Neural progenitor cell (in vitro differentiated cells): Measurements from ENCODE around the gene CXCR5. TPM values are rescaled to one million over a fixed set of nuclear protein-coding genes. Genes with fewer than 3 reads are reported as not detected.

Experiments
- DNase-seq: peaks from one replicate; pipeline ENCODE4 v3.0.0-alpha.2; 2016; ENCODE audit warnings: low spot score
- H2AFZ ChIP-seq: fragments of 200-600 bp; sonication (generic); replicated peaks from 2 replicates; pipeline ENCODE4 v1.6.1; 2016; ENCODE audit warnings: antibody characterized with exemption
- H3F3A ChIP-seq: fragments of 200-600 bp; sonication (generic); 2 replicates; pipeline ENCODE4 v1.6.1; 2016; ENCODE audit warnings: antibody characterized with exemption, low read depth
- H3K27ac ChIP-seq: fragments of 200-600 bp; sonication (generic); 2 replicates; pipeline ENCODE4 v1.5.1; 2016; ENCODE audit warnings: mild to moderate bottlenecking
- H3K27me3 ChIP-seq: fragments of 200-600 bp; sonication (generic); 2 replicates; pipeline ENCODE4 v1.6.1; 2016; ENCODE audit warnings: mild to moderate bottlenecking, moderate library complexity
- H3K36me3 ChIP-seq: fragments of 200-600 bp; sonication (generic); 2 replicates; pipeline ENCODE4 v1.5.1; 2016
- H3K4me1 ChIP-seq: fragments of 200-600 bp; sonication (generic); 2 replicates; pipeline ENCODE4 v1.6.1; 2016; ENCODE audit warnings: mixed run types
- H3K4me2 ChIP-seq: fragments of 200-600 bp; sonication (generic); 2 replicates; pipeline ENCODE4 v1.6.1; 2016
- H3K4me3 ChIP-seq: fragments of 200-600 bp; sonication (generic); 2 replicates; pipeline ENCODE4 v1.5.1; 2016
- H3K79me2 ChIP-seq: fragments of 200-600 bp; sonication (generic); 2 replicates; pipeline ENCODE4 v1.6.1; 2016; ENCODE audit warnings: low read depth
- H3K9ac ChIP-seq: fragments of 200-600 bp; sonication (generic); 2 replicates; pipeline ENCODE4 v1.6.1; 2016
- H3K9me3 ChIP-seq: fragments of 200-600 bp; sonication (generic); 2 replicates; pipeline ENCODE4 v1.5.1; 2016; ENCODE audit warnings: low read depth
- H4K20me1 ChIP-seq: fragments of 200-600 bp; sonication (generic); 2 replicates; pipeline ENCODE4 v1.6.1; 2016; ENCODE audit warnings: low read depth
- H3K27ac Mint-ChIP-seq: 3 replicates; pipeline ENCODE4 v1.8.0; 2021; ENCODE audit warnings: mixed read lengths
- H3K27me3 Mint-ChIP-seq: 2 replicates; pipeline ENCODE4 v1.8.0; 2022; ENCODE audit warnings: low read depth, mild to moderate bottlenecking, inconsistent platforms, moderate library complexity, mixed read lengths; ENCODE audit not compliant: insufficient read depth
- H3K36me3 Mint-ChIP-seq: 3 replicates; pipeline ENCODE4 v1.8.0; 2021; ENCODE audit warnings: mixed read lengths
- H3K4me1 Mint-ChIP-seq: 3 replicates; pipeline ENCODE4 v1.8.0; 2021; ENCODE audit warnings: mixed read lengths
- H3K4me3 Mint-ChIP-seq: 3 replicates; pipeline ENCODE4 v1.8.0; 2021; ENCODE audit warnings: mild to moderate bottlenecking, moderate library complexity, mixed read lengths
- H3K9me3 Mint-ChIP-seq: 3 replicates; pipeline ENCODE4 v1.8.0; 2020; ENCODE audit warnings: mixed read lengths
- EZH2 ChIP-seq: fragments of 200-600 bp; sonication (generic); IDR thresholded peaks from 2 replicates; pipeline ENCODE4 v1.6.1; 2017; ENCODE audit warnings: antibody characterized with exemption, mild to moderate bottlenecking, moderate library complexity
- EZH2phosphoT487 ChIP-seq: fragments of 200-600 bp; sonication (generic); IDR thresholded peaks from 2 replicates; pipeline ENCODE4 v1.6.1; 2017; ENCODE audit warnings: antibody characterized with exemption
- total RNA-seq: library from RNA; depleted of rRNA; stranded (reverse); fragments of >200 nt; gene quantifications from 2 replicates; pipeline ENCODE4 v1.2.3, GENCODE V29; 2015; ENCODE audit warnings: low replicate concordance
- TF ChIP-seq, protein P1 (sequence below): fragments of 200-600 bp; sonication (generic); IDR thresholded peaks from 2 replicates; pipeline ENCODE4 v1.5.1; 2017; ENCODE audit warnings: antibody characterized with exemption, mild to moderate bottlenecking

CXCR5 gene
- total RNA-seq, 1 donor from 2014 or later: not detected

DNA sequence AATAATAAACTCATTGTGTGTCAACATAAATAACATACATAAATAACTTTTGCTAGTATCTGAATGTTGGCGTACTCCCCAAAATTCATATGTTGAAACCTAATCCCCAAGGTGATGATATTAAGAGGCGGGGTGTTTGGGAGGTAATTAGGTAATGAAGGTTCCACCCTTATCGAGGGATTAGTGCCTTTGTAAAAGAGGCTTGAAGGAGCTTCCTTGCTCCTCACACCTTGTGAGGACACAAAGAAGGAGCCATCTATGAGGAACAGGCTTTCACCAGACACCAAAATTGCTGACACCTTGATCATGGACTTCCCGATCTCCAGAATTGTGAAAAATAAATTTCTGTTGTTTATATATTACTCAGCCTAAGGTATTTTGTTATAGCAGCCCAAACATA lies 33.9 kb upstream of the CXCR5 start:
- Histone ChIP-seq H3K9ac (no peak overlapping the region), H3K4me3 (no peak overlapping the region), H2AFZ (no peak overlapping the region), H3K79me2 (no peaks in the 10 kb centered on the region), H3K36me3 (no peaks in the 10 kb centered on the region), H3K27ac (no peak overlapping the region), H3K4me2 (no peak overlapping the region), H3K9me3 (no peaks in the 10 kb centered on the region), H3F3A (no peaks in the 10 kb centered on the region), H3K27me3 (no peaks in the 10 kb centered on the region), H3K4me1 (peaks cover 6% of the 10 kb centered on the region), H4K20me1 (no peaks in the 10 kb centered on the region)
- Mint-ChIP-seq H3K27me3 (peaks cover 6% of the 10 kb centered on the region), H3K4me3 (no peak overlapping the region), H3K36me3 (no peaks in the 10 kb centered on the region), H3K9me3 (no peaks in the 10 kb centered on the region), H3K4me1 (peaks cover 10% of the 10 kb centered on the region), H3K27ac (no peak overlapping the region)
- TF ChIP-seq, protein P1, sequence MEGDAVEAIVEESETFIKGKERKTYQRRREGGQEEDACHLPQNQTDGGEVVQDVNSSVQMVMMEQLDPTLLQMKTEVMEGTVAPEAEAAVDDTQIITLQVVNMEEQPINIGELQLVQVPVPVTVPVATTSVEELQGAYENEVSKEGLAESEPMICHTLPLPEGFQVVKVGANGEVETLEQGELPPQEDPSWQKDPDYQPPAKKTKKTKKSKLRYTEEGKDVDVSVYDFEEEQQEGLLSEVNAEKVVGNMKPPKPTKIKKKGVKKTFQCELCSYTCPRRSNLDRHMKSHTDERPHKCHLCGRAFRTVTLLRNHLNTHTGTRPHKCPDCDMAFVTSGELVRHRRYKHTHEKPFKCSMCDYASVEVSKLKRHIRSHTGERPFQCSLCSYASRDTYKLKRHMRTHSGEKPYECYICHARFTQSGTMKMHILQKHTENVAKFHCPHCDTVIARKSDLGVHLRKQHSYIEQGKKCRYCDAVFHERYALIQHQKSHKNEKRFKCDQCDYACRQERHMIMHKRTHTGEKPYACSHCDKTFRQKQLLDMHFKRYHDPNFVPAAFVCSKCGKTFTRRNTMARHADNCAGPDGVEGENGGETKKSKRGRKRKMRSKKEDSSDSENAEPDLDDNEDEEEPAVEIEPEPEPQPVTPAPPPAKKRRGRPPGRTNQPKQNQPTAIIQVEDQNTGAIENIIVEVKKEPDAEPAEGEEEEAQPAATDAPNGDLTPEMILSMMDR: no peak
- TF ChIP-seq EZH2phosphoT487: no peak
- TF ChIP-seq EZH2: no peak
- no peak for DNase-seq

DNA sequence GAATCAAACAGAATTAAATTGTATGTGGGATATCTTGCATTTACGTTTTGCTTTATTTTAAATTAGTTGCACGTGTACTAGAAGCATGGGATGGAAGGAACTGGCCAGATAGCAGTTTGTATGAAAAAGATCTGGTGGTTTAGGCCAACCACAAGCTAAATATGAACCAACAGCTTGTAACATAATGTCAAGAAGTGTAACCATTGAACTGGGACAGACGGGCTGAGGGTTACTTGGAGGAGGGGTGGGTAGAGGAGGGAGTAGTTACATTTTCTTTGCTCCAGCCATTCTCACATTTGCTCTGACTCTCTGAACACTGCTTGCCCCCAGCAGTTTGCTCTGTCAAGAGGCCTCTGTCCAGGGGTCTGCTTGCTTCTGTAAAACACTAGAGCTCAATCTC lies 31.7 kb upstream of the CXCR5 start:
- Histone ChIP-seq H3K27me3 (no peaks in the 10 kb centered on the region), H3K4me2 (no peak overlapping the region), H2AFZ (no peak overlapping the region), H3K9me3 (no peaks in the 10 kb centered on the region), H3K4me3 (no peak overlapping the region), H3K4me1 (no peaks in the 10 kb centered on the region), H3F3A (no peaks in the 10 kb centered on the region), H3K9ac (no peak overlapping the region), H4K20me1 (no peaks in the 10 kb centered on the region), H3K27ac (no peak overlapping the region), H3K79me2 (no peaks in the 10 kb centered on the region), H3K36me3 (no peaks in the 10 kb centered on the region)
- H3K9me3 Mint-ChIP-seq: no peaks in the 10 kb centered on the region
- H3K4me1 Mint-ChIP-seq: peaks cover 4% of the 10 kb centered on the region
- no peak overlapping the region for H3K4me3 Mint-ChIP-seq
- DNase-seq: no peak
- peaks cover 2% of the 10 kb centered on the region for H3K27me3 Mint-ChIP-seq
- H3K36me3 Mint-ChIP-seq: no peaks in the 10 kb centered on the region
- TF ChIP-seq, protein P1: no peak
- no peak for TF ChIP-seq EZH2
- TF ChIP-seq EZH2phosphoT487: no peak
- no peak overlapping the region for H3K27ac Mint-ChIP-seq

DNA sequence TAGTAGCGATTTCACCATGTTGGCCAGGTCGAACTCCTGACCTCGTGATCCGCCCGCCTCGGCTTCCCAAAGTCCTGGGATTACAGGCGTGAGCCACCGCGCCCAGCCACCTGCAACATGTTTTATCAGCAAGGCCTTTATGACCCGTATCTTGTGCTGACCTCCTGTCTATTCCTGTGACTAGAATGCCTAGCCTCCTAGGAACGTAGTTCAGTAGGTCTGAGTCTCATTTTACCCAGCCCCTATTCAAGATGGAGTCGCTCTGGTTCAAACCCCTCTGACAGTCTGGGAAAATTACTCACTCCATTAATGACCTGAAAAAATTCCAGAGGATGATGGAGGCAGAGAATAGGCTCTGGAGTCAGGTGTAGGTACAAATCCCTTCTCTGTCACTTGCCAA lies 30.0 kb upstream of the CXCR5 start:
- Histone ChIP-seq H4K20me1 (no peaks in the 10 kb centered on the region), H3K9me3 (no peaks in the 10 kb centered on the region), H3F3A (no peaks in the 10 kb centered on the region), H3K4me2 (no peak overlapping the region), H3K36me3 (no peaks in the 10 kb centered on the region), H3K79me2 (no peaks in the 10 kb centered on the region), H3K4me1 (no peaks in the 10 kb centered on the region), H3K27ac (no peak overlapping the region), H3K4me3 (no peak overlapping the region), H3K9ac (no peak overlapping the region), H3K27me3 (no peaks in the 10 kb centered on the region), H2AFZ (no peak overlapping the region)
- TF ChIP-seq EZH2 (no peak), EZH2phosphoT487 (no peak)
- TF ChIP-seq, protein P1: no peak
- Mint-ChIP-seq H3K4me1 (peaks cover 2% of the 10 kb centered on the region), H3K36me3 (no peaks in the 10 kb centered on the region), H3K4me3 (no peak overlapping the region), H3K27ac (no peak overlapping the region), H3K9me3 (no peaks in the 10 kb centered on the region), H3K27me3 (peaks cover 2% of the 10 kb centered on the region)
- no peak for DNase-seq
